GM12878 (cell line): ENCODE data around the gene NCBP2. TPM values are rescaled to one million over a fixed set of nuclear protein-coding genes. Genes with fewer than 3 reads are reported as not detected.
A peak's percentile ranks its signal among the peaks of the same experiment; 100 is the strongest.

Experiments
- ATAC-seq: fragments of 200-7000 bp; cut with Tn5 transposase; 3 replicates; pipeline ENCODE4 v1.9.1; 2020; ENCODE audit warnings: mild to moderate bottlenecking, moderate library complexity
- BruUV-seq: library from RNA; stranded (reverse); fragments of 400-500 nt; replicated peaks from 2 replicates; lab custom pipeline; 2021; lab: Mats Ljungman, UMichigan
- CTCF ChIA-PET: fragments of 300-600 bp; sonication (Branson Sonifier 250); formaldehyde crosslinking; extraction: SDS; loops from one replicate; lab custom pipeline; 2021; ENCODE audit warnings: inconsistent platforms; lab: Yijun Ruan, JAX
- POLR2A ChIA-PET: fragments of 350-600 bp; formaldehyde crosslinking; extraction: SDS; loops from one replicate; lab custom pipeline; 2021; ENCODE audit warnings: inconsistent platforms; lab: Charles Lee
- RAD21 ChIA-PET: fragments of 300-600 bp; sonication (Branson Sonifier 250); formaldehyde crosslinking; loops from one replicate; lab custom pipeline; 2023; ENCODE audit warnings: antibody characterized with exemption; ENCODE audit not compliant: unreplicated experiment; lab: Charles Lee
- SMC1A ChIA-PET: fragments of 300-600 bp; sonication (Branson Sonifier 250); formaldehyde crosslinking; loops from one replicate; lab custom pipeline; 2023; ENCODE audit not compliant: unreplicated experiment, uncharacterized antibody; lab: Charles Lee
- DNase-seq: peaks from one replicate; pipeline ENCODE4 v3.0.0-alpha.2; 2011; ENCODE audit warnings: low read depth, low spot score
- FAIRE-seq: peaks from 3 replicates; lab custom pipeline; 2011; peaks lifted over from hg19 to GRCh38; lab: Jason Lieb, UNC
- H2AFZ ChIP-seq: 2 replicates; pipeline ENCODE4 v1.6.0; 2011; ENCODE audit warnings: low read depth, low read length, control low read depth; ENCODE audit not compliant: control insufficient read depth
- H3K27ac ChIP-seq: 2 replicates; pipeline ENCODE4 v1.5.1; 2011; ENCODE audit warnings: control low read depth; ENCODE audit not compliant: control insufficient read depth, insufficient read depth
- H3K27me3 ChIP-seq, 2 experiments: replicated peaks in 1 of 2; 2 replicates each; pipeline versions ENCODE4 v1.6.0 to v1.6.1; 2011; ENCODE audit warnings: low read length in 1 of 2; ENCODE audit not compliant: control insufficient read depth in 2 of 2, insufficient read depth in 2 of 2
- H3K36me3 ChIP-seq, 2 experiments: 2 replicates each; pipeline ENCODE4 v1.5.1; 2011; ENCODE audit warnings: low read length in 1 of 2; ENCODE audit not compliant: control insufficient read depth in 2 of 2, insufficient read depth in 2 of 2
- H3K4me1 ChIP-seq: 2 replicates; pipeline ENCODE4 v1.6.1; 2011; ENCODE audit warnings: mild to moderate bottlenecking, low read length, moderate library complexity, mixed read lengths; ENCODE audit not compliant: control insufficient read depth, insufficient read depth
- H3K4me2 ChIP-seq: 2 replicates; pipeline ENCODE4 v1.6.0; 2011; ENCODE audit warnings: control low read depth; ENCODE audit not compliant: control insufficient read depth, insufficient read depth
- H3K4me3 ChIP-seq: fragments of 200-600 bp; sonication (generic); 2 replicates; pipeline ENCODE4 v1.5.1; 2016
- H3K79me2 ChIP-seq: 2 replicates; pipeline ENCODE4 v1.6.0; 2011; ENCODE audit warnings: low read length; ENCODE audit not compliant: control insufficient read depth, insufficient read depth
- H3K9ac ChIP-seq: 2 replicates; pipeline ENCODE4 v1.8.0; 2011; ENCODE audit warnings: low read length, control low read depth, mixed read lengths; ENCODE audit not compliant: control insufficient read depth, insufficient read depth
- H3K9me3 ChIP-seq: replicated peaks from 3 replicates; pipeline ENCODE4 v1.5.1; 2011; ENCODE audit warnings: mild to moderate bottlenecking, low read length; ENCODE audit not compliant: control insufficient read depth, insufficient read depth
- H4K20me1 ChIP-seq: 2 replicates; pipeline ENCODE4 v1.6.0; 2011; ENCODE audit not compliant: control insufficient read depth, insufficient read depth
- BHLHE40 ChIP-seq, 2 experiments: fragments of 450-650 bp in 1 of 2; IDR thresholded peaks; 2 replicates each; pipeline ENCODE4 v1.6.1; 2011 to 2017; ENCODE audit warnings: low read depth in 2 of 2, borderline replicate concordance in 1 of 2, improper control_type of control experiment in 1 of 2, low read length in 1 of 2, mild to moderate bottlenecking in 1 of 2
- CBFB ChIP-seq: IDR thresholded peaks from 2 replicates; pipeline ENCODE4 v1.6.1; 2016; ENCODE audit warnings: antibody characterized with exemption, low read depth
- CBX5 ChIP-seq: sonication (generic); IDR thresholded peaks from 2 replicates; pipeline ENCODE4 v1.6.1; 2016; ENCODE audit warnings: low read depth, moderate library complexity, mild to moderate bottlenecking, inconsistent platforms
- CREB1 ChIP-seq: IDR thresholded peaks from 2 replicates; pipeline ENCODE4 v1.6.1; 2012; ENCODE audit warnings: low read depth, mild to moderate bottlenecking, inconsistent platforms
- E2F4 ChIP-seq: IDR thresholded peaks from 2 replicates; pipeline ENCODE4 v1.6.1; 2012; ENCODE audit warnings: low read depth, low read length, improper control_type of control experiment
- EGR1 ChIP-seq, 2 experiments: IDR thresholded peaks; 1 replicate in 1 of 2; 2 replicates in 1 of 2; pipeline ENCODE4 v1.6.1; 2011 to 2012; ENCODE audit warnings: low read depth in 2 of 2, low read length in 2 of 2, borderline replicate concordance in 1 of 2, mild to moderate bottlenecking in 1 of 2, moderate library complexity in 1 of 2
- ESRRA ChIP-seq: IDR thresholded peaks from 2 replicates; pipeline ENCODE4 v1.6.1; 2012; ENCODE audit warnings: mild to moderate bottlenecking, low read length, improper control_type of control experiment
- EZH2 ChIP-seq: IDR thresholded peaks from 2 replicates; pipeline ENCODE4 v1.6.1; 2012; ENCODE audit warnings: low read depth, mild to moderate bottlenecking, control low read depth, inconsistent platforms, low read length, borderline replicate concordance; ENCODE audit not compliant: control insufficient read depth
- RUNX3 ChIP-seq: IDR thresholded peaks from 2 replicates; pipeline ENCODE4 v1.6.1; 2012; ENCODE audit warnings: low read length, inconsistent platforms
- SMAD5 ChIP-seq: IDR thresholded peaks from 2 replicates; pipeline ENCODE4 v1.6.1; 2016; ENCODE audit warnings: antibody characterized with exemption, low read depth
- SMC3 ChIP-seq: IDR thresholded peaks from 2 replicates; pipeline ENCODE4 v1.6.1; 2011; ENCODE audit warnings: low read length, improper control_type of control experiment, borderline replicate concordance
- SP1 ChIP-seq: IDR thresholded peaks from one replicate; pipeline ENCODE4 v1.6.1; 2011; ENCODE audit warnings: low read depth, low read length
- SPI1 ChIP-seq: IDR thresholded peaks from 2 replicates; pipeline ENCODE4 v1.6.1; 2011; ENCODE audit warnings: low read depth, mild to moderate bottlenecking, low read length, moderate library complexity, borderline replicate concordance; ENCODE audit not compliant: insufficient read depth
- SREBF1 ChIP-seq: IDR thresholded peaks from 2 replicates; pipeline ENCODE4 v1.6.1; 2012; ENCODE audit warnings: mild to moderate bottlenecking, low read length
- ZNF24 ChIP-seq: fragments of 450-650 bp; IDR thresholded peaks from 2 replicates; pipeline ENCODE4 v1.6.1; 2017; ENCODE audit warnings: antibody characterized with exemption, mild to moderate bottlenecking
- WGBS: methylation state at CpG from one replicate; pipeline ENCODE4 v1.1.6; 2016; ENCODE audit warnings: low lambda C conversion rate; ENCODE audit not compliant: insufficient replicate concordance, insufficient coverage; ENCODE audit errors: missing lambda C conversion rate; 5-methylcytosine and 5-hydroxymethylcytosine counted together
- in situ Hi-C: fragments of 300-500 bp; cut with MboI; formaldehyde crosslinking; loops from 9 replicates; pipeline ENCODE4 v1.14.3; 2018; ENCODE audit warnings: mixed read lengths
- intact Hi-C: fragments of 100-400 bp; cut with micrococcal nuclease; formaldehyde crosslinking; loops from one replicate; pipeline ENCODE4 v1.14.2; 2022; ENCODE audit not compliant: unreplicated experiment
- polyA plus RNA-seq, 11 experiments: library from polyadenylated mRNA; depleted of rRNA in 4 of 11; unstranded in 6 of 11; stranded (reverse) in 5 of 11; fragments of >200 nt; fragmentation: Nextera tagmentation in 4 of 11; fragmentation: Illumina TruSeq in 1 of 11; extraction: Ambion mirVana in 4 of 11; extraction: Trizol in 1 of 11; gene quantifications; 1 replicate in 1 of 11; 2 replicates in 10 of 11; pipeline versions ENCODE4 v1.2.1 to v1.2.3, GENCODE V29; 2011 to 2016; ENCODE audit warnings: inconsistent platforms in 2 of 11, missing spikeins in 2 of 11, low read depth in 1 of 11
- total RNA-seq, 4 experiments: library from RNA; depleted of rRNA in 3 of 4; stranded (reverse); fragments of >200 nt in 3 of 4; fragmentation: Illumina TruSeq in 1 of 4; extraction: Trizol in 1 of 4; gene quantifications; 2 replicates each; pipeline versions ENCODE4 v1.2.1 to v1.2.3, GENCODE V29; 2013 to 2021

The NCBP2 gene
- total and polyA plus RNA-seq, 10 of the 15 experiments (the other 5 are each of a cell fraction or from before 2014, with no cell fraction given) = 59.6 to 136 (median 96.4) TPM

- ChIA-PET CTCF (no interaction called here), SMC1A (no interaction called here), POLR2A (no interaction called here), RAD21 (no interaction called here)
- WGBS = 42% methylated on average over 9 of the region's 9 CpGs
- Histone ChIP-seq H3K4me1 (no peaks in the 10 kb centered on the region), H2AFZ (no peak overlapping the region), H3K9ac (no peak overlapping the region), H3K36me3 (no peaks in the 10 kb centered on the region), H3K4me2 (no peak overlapping the region), H4K20me1 (no peaks in the 10 kb centered on the region), H3K27ac (no peak overlapping the region), H3K79me2 (no peaks in the 10 kb centered on the region), H3K4me3 (no peak overlapping the region), H3K9me3 (peaks cover 14% of the 10 kb centered on the region; the same call in 1 of the 3 replicates), H3K27me3 (no peaks in the 10 kb centered on the region)
- TF ChIP-seq EZH2 (no peak), SPI1 (peak; percentile 29; the same call in 1 of the 2 replicates), ZNF24 (peak; percentile 56; the same call in 1 of the 2 replicates)
- BruUV-seq = no TSS peak
- in situ Hi-C loops (no loop called here), intact Hi-C loops (no loop called here)
- DNase-seq = no peak
- ATAC-seq = peak; percentile 22
- no peak for FAIRE-seq
These were observed 20.0 kb upstream of the NCBP2 start for GRCh38 chr3:196962108-196962929.

GRCh38 chr3:196954832-196955231 is 12.5 kb upstream of the NCBP2 start:
- in situ Hi-C loops = no loop called here
- no peaks in the 10 kb centered on the region for H3K79me2 ChIP-seq
- DNase-seq = no peak

More at GRCh38 chr3:196954832-196955231, 12.5 kb upstream of the NCBP2 start:
- Histone ChIP-seq H3K4me1 (no peaks in the 10 kb centered on the region), H4K20me1 (no peaks in the 10 kb centered on the region), H3K27me3 (no peaks in the 10 kb centered on the region)
- ChIA-PET SMC1A (interaction anchor here (0.9 kb wide), 1 partner anchor 235 kb away, joined by 3 read pairs; no protein-coding TSS in a partner anchor), CTCF (interaction anchor here (0.6 to 2.1 kb wide), 4 partner anchors 14 to 532 kb away, joined by 4 to 10 read pairs (median 4); no protein-coding TSS in a partner anchor), POLR2A (interaction anchor here (0.5 to 0.7 kb wide), 2 partner anchors 220 to 528 kb away, joined by 3 to 4 read pairs; no protein-coding TSS in a partner anchor)
- no peak for ATAC-seq
- no peak for TF ChIP-seq SREBF1
- no peak for TF ChIP-seq BHLHE40 (IDR thresholded peaks at IDR 0.05; ENCODE audit: borderline replicate concordance in 1 of 2, low read depth in 2 of 2, low read length in 1 of 2)
- no peak for TF ChIP-seq E2F4
- TF ChIP-seq CBFB = no peak
- TF ChIP-seq ESRRA = no peak
- no peak for TF ChIP-seq SP1
- TF ChIP-seq EGR1 (IDR thresholded peaks at IDR 0.05; ENCODE audit: borderline replicate concordance in 1 of 2, low read depth in 2 of 2, low read length in 2 of 2) = no peak
- TF ChIP-seq RUNX3 = no peak
- TF ChIP-seq SMC3 = no peak
- no peak for TF ChIP-seq CBX5
- no peak for TF ChIP-seq SMAD5
- TF ChIP-seq CREB1 = no peak
- TF ChIP-seq, all 136 proteins: peak for 0
- RAD21 ChIA-PET = no interaction called here
- no TSS peak for BruUV-seq
- Histone ChIP-seq H3K27ac (no peak overlapping the region), H3K4me2 (no peak overlapping the region), H3K9me3 (no peaks in the 10 kb centered on the region; the same call in 2 of the 3 replicates), H2AFZ (no peak overlapping the region), H3K9ac (no peak overlapping the region), H3K36me3 (no peaks in the 10 kb centered on the region; a peak in 1 of 4 replicates), H3K4me3 (no peak overlapping the region)
- intact Hi-C loops = no loop called here
- WGBS = 90% methylated on average over 7 of the region's 7 CpGs
- FAIRE-seq = no peak
